Kidney epithelial cell (primary cell): ENCODE data around the gene ARHGAP4. TPM values are rescaled to one million over a fixed set of nuclear protein-coding genes. Genes with fewer than 3 reads are reported as not detected.

ENCODE experiments used
- DNase-seq: peaks from one replicate; pipeline ENCODE4 v3.0.0-alpha.2; 2010; ENCODE audit warnings: low read depth
- H3K27me3 ChIP-seq: 2 replicates; pipeline ENCODE4 v1.6.0; 2011; ENCODE audit warnings: low read length; ENCODE audit not compliant: control insufficient read depth, insufficient read depth
- H3K36me3 ChIP-seq: 2 replicates; pipeline ENCODE4 v1.5.1; 2011; ENCODE audit warnings: low read length; ENCODE audit not compliant: control insufficient read depth, insufficient read depth
- H3K4me3 ChIP-seq: 2 replicates; pipeline ENCODE4 v1.5.1; 2011; ENCODE audit warnings: low read depth, mild to moderate bottlenecking, control low read depth, low read length
- total RNA-seq: library from RNA; depleted of rRNA; stranded (reverse); fragments of >200 nt; gene quantifications from 2 replicates; pipeline ENCODE4 v1.2.3, GENCODE V29; 2015
- TF ChIP-seq, protein P1 (sequence below): IDR thresholded peaks from 2 replicates; pipeline ENCODE4 v1.5.1; 2011; ENCODE audit warnings: mild to moderate bottlenecking, moderate library complexity, low read length, control low read depth, inconsistent platforms; ENCODE audit not compliant: insufficient read depth, poor library complexity, severe bottlenecking

The ARHGAP4 gene
- total RNA-seq, 1 donor from 2014 or later: 12.7 TPM

DNA sequence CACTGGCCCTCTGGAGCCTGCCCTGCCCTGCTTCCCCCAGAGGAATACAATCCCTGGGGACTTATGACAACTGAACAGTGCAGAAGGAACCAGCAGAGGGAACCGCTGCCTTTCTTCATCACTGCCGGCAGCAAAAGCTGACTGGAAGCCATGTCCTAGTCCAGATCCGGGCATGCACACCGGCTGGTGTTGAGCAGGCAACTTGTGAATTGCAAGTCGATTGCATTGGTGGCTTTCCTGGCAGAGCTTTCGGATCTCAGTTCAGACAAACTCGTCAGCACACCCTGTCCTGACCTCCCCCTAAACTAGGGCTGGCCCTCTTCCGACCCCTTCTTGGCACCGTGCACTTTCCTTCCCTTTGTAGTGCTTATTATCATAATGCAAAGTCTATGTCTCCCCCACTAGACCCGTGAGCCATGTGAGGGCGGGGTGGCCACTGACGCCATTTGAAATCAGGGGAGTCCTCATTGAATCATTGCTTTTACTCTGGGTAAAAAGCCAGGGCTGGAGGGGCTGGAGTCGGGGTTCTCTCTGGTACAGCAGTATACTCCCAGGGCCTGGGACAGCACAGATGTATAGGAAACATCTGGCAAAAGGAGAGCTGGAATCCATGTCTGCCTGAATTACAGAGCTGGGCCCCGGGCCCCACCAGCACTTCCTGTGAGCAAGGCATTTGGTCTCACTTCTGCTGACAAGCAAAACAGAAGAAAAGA is 1.8 kb downstream of the ARHGAP4 start:
- no peak for DNase-seq
- H3K27me3 ChIP-seq: no peaks in the 10 kb centered on the region
- TF ChIP-seq, protein P1, sequence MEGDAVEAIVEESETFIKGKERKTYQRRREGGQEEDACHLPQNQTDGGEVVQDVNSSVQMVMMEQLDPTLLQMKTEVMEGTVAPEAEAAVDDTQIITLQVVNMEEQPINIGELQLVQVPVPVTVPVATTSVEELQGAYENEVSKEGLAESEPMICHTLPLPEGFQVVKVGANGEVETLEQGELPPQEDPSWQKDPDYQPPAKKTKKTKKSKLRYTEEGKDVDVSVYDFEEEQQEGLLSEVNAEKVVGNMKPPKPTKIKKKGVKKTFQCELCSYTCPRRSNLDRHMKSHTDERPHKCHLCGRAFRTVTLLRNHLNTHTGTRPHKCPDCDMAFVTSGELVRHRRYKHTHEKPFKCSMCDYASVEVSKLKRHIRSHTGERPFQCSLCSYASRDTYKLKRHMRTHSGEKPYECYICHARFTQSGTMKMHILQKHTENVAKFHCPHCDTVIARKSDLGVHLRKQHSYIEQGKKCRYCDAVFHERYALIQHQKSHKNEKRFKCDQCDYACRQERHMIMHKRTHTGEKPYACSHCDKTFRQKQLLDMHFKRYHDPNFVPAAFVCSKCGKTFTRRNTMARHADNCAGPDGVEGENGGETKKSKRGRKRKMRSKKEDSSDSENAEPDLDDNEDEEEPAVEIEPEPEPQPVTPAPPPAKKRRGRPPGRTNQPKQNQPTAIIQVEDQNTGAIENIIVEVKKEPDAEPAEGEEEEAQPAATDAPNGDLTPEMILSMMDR: no peak
- H3K4me3 ChIP-seq: no peak overlapping the region
- no peaks in the 10 kb centered on the region for H3K36me3 ChIP-seq

DNA sequence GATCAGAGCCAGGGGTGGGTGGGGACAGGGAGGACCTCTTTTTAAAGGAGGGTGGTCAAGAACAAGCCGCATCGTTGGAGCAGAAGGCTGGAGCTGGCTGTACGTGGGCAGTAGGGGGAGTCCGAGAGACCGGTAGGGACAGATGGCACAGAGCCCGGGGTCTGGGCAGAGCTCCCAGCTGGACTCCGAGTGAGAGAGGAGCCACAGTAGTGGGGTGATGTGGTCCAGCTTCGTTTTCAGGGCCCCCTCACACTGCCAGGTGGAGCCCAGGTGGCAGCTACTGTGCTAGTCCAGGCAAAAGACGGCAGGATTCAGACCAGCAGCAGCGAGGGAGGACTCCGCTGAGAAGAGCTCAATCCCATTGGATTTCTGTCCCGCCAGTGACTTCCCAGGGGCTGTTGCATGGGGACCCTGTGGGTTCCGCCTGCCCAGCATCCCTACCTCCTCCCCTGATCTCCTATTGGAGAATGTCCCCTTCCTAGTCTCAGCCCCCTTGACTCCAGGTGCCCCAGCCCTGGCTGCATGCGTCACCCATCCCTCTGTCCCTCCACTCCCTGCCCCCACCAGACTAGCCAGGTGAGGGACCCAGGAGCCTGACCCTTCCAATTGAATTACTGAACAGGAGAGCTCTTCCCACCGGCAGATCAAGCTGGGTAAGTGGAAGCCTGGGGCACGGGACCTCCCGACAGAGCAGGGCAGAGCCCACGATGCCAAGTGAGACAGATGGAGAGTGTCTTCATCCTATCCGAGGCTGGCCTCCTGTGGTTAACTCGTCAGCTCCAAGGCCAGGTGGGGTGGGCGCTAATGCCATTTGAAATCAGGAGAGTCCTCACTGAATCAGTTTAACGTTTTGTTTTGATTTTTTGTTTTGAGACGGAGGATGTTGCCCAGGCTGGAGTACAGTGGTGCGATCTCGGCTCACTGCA is 2.9 kb downstream of the ARHGAP4 start:
- H3K27me3 ChIP-seq: no peaks in the 10 kb centered on the region
- no peak overlapping the region for H3K4me3 ChIP-seq
- no peaks in the 10 kb centered on the region for H3K36me3 ChIP-seq
- TF ChIP-seq, protein P1: peak; percentile 58
- no peak for DNase-seq

DNA sequence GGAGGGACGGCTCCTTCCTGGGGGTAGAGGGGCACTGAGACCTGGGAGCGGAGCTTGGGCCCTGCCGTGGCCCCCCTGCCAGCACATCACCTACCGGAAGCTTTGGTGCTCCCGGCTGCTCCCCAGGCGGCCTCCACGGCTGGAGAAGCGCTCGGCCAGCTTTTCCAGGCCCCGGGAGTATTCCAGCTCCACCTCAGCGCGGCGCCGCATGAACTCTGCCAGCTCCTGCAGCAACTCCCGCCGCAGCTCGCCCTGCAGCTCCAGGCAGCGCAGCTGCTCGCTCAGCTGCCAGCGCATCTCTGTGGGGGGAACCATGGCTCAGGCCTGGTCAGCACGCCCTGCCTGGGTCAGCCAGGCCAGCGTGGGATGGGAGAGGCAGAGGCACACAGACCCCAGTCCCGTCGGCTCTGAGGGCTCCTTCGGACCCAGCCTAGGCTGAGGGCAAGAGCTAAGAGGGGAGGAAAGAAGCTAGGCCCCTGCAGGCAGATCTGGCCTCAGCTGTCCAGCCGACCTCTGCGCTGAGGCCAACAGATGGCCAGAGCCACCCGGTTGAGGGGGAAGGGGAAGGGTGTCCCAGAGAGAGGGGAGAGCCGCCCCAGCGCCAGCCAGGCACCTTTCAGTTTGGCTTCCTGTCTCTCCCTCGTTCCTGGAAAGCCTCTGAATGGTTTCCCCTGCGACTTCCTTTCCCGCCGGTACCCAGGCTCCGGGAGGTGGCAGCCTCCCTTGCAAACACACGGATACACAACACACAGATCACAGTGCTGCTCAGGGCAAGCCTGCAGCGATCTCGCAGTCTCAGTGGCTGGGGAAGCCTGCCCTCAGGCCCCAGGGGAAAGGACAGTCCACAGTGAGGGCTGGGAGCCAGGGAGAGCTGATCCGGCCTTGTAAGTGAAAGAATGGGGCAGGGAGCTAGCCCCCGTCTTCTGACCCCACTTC is 4.3 kb downstream of the ARHGAP4 start:
- Histone ChIP-seq H3K4me3 (no peak overlapping the region), H3K27me3 (no peaks in the 10 kb centered on the region), H3K36me3 (no peaks in the 10 kb centered on the region)
- no peak for DNase-seq
- TF ChIP-seq, protein P1: no peak

DNA sequence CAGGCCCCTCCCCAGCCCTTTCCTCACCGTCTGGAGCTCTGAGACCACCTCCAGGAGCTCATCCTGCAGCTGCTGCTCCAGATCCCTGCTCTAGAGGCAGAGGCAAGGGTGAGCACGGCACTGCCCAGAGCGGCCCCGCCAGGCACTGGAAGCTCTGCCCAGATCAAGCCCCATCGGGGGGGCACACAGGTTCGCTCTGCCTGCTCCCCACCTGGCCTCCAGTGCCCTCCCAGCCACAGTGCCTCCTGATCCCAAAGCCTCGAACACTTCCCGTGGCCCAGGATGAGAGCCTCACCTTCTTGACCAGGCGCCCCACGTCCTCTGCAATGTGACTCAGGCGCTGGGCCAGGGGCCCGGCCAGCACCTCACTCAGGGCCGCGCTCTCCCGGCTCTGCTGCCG is 5.0 kb downstream of the ARHGAP4 start:
- no peaks in the 10 kb centered on the region for H3K36me3 ChIP-seq
- H3K4me3 ChIP-seq: no peak overlapping the region
- no peaks in the 10 kb centered on the region for H3K27me3 ChIP-seq
- DNase-seq: no peak
- TF ChIP-seq, protein P1: no peak

DNA sequence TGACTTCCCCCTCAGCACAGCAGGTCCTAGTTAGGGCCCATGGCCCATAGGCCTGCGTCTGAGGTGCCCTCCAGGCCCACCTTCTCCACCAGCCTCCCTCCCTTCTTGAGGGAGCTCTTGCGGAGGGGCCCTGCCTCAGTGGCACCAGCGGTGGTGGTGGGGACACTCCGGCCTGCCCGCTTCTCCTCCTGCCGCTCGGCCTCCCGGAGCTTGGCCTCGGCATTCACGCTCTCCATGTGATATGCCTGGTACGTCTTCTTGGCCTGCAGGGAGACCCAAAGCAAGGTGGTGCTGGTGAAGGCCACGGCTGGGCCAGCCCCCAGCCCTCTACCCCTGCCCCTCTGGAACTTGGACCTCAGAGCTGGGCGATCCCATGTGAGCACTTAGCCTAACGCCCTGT is 5.5 kb downstream of the ARHGAP4 start:
- H3K36me3 ChIP-seq: no peaks in the 10 kb centered on the region
- H3K4me3 ChIP-seq: no peak overlapping the region
- DNase-seq: no peak
- no peaks in the 10 kb centered on the region for H3K27me3 ChIP-seq
- TF ChIP-seq, protein P1: no peak
